HG03342 (cell line): ENCODE measurements around the gene HLCS.

Experiments used
- ATAC-seq: cut with Tn5 transposase; IDR thresholded peaks from one replicate; pipeline ENCODE4 v1.9.1; 2021; ENCODE audit warnings: mild to moderate bottlenecking, moderate library complexity; ENCODE audit not compliant: unreplicated experiment

HLCS gene

GRCh38 chr21:36784947-36785346 is 181.5 kb downstream of the HLCS start:
- no peak for ATAC-seq

GRCh38 chr21:36783612-36784374 is 182.7 kb downstream of the HLCS start:
- ATAC-seq: no peak

GRCh38 chr21:36780861-36781260 is 185.6 kb downstream of the HLCS start:
- no peak for ATAC-seq

GRCh38 chr21:36776981-36777617 is 189.4 kb downstream of the HLCS start:
- no peak for ATAC-seq

GRCh38 chr21:36773995-36774394 is 192.5 kb downstream of the HLCS start:
- no peak for ATAC-seq

GRCh38 chr21:36773117-36773516 is 193.4 kb downstream of the HLCS start:
- no peak for ATAC-seq

GRCh38 chr21:36769051-36769839 is 197.2 kb downstream of the HLCS start:
- no peak for ATAC-seq

- no peak for ATAC-seq
Measured at GRCh38 chr21:36768496-36768895, 198.0 kb downstream of the HLCS start.

GRCh38 chr21:36767096-36767495 is 199.4 kb downstream of the HLCS start:
- ATAC-seq: no peak

- no peak for ATAC-seq
Measured at GRCh38 chr21:36766511-36766910, 200.0 kb downstream of the HLCS start.

- no peak for ATAC-seq
Measured at GRCh38 chr21:36765229-36765628, 201.2 kb downstream of the HLCS start.

- ATAC-seq: no peak
Measured at GRCh38 chr21:36763305-36763704, 203.2 kb downstream of the HLCS start.

GRCh38 chr21:36762642-36763041 is 203.8 kb downstream of the HLCS start:
- no peak for ATAC-seq

GRCh38 chr21:36761685-36762084 is 204.8 kb downstream of the HLCS start:
- no peak for ATAC-seq

GRCh38 chr21:36759348-36760083 is 207.0 kb downstream of the HLCS start:
- ATAC-seq: no peak

GRCh38 chr21:36757196-36757595 is 209.3 kb downstream of the HLCS start:
- no peak for ATAC-seq

GRCh38 chr21:36756527-36756926 is 209.9 kb downstream of the HLCS start:
- no peak for ATAC-seq

- no peak for ATAC-seq
Measured at GRCh38 chr21:36754241-36754898, 212.1 kb downstream of the HLCS start.

- ATAC-seq: no peak
Measured at GRCh38 chr21:36753556-36753955, 212.9 kb downstream of the HLCS start.

GRCh38 chr21:36751383-36751782 is 215.1 kb downstream of the HLCS start:
- no peak for ATAC-seq

- no peak for ATAC-seq
Measured at GRCh38 chr21:36750576-36750959, 215.9 kb downstream of the HLCS start.
